ENCODE measurements around the gene BANK1. TPM values are rescaled to one million over a fixed set of nuclear protein-coding genes. Genes with fewer than 3 reads are reported as not detected.

Gene BANK1
- total and polyA plus RNA-seq, 12 donors, result 1.5 to 10.3 (median 5.1) TPM

DNA sequence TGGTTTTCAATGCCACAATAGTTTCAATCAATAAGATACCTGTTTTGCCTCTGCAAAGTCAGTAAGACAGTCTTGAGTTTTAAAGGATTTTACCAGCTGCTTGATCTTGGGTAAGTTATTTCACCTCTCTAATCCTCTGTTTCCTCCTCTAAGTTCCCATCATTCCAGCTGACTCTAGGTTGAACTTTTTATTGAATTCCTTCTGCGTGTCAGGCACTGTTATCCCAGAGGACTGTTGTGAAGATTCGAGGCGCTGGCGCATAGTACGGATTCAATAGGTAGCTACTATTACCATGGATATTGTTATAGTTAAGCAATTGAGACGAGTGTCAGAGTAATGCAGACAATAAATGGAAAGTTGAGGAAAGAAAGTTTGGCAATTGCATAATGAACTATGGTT is 179.4 kb downstream of the BANK1 start:
- H3K4me1 ChIP-seq (replicated peaks in 1 of 2), result no peaks in the 10 kb centered on the region
- no peaks in the 10 kb centered on the region for H3K27me3 ChIP-seq
- no peak for TF ChIP-seq POLR2A (IDR thresholded peaks at IDR 0.05)
- TF ChIP-seq, protein P1, sequence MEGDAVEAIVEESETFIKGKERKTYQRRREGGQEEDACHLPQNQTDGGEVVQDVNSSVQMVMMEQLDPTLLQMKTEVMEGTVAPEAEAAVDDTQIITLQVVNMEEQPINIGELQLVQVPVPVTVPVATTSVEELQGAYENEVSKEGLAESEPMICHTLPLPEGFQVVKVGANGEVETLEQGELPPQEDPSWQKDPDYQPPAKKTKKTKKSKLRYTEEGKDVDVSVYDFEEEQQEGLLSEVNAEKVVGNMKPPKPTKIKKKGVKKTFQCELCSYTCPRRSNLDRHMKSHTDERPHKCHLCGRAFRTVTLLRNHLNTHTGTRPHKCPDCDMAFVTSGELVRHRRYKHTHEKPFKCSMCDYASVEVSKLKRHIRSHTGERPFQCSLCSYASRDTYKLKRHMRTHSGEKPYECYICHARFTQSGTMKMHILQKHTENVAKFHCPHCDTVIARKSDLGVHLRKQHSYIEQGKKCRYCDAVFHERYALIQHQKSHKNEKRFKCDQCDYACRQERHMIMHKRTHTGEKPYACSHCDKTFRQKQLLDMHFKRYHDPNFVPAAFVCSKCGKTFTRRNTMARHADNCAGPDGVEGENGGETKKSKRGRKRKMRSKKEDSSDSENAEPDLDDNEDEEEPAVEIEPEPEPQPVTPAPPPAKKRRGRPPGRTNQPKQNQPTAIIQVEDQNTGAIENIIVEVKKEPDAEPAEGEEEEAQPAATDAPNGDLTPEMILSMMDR (IDR thresholded peaks at IDR 0.05), result no peak
- DNase-seq, result no peak
- no peak overlapping the region for H3K4me3 ChIP-seq
- H3K36me3 ChIP-seq (replicated peaks in 1 of 2), result no peaks in the 10 kb centered on the region
- intact Hi-C loops (cut with DNase I), result no loop called here
- no peak overlapping the region for H3K27ac ChIP-seq
- WGBS, 4 donors, result 78 to 90% (median 89%) methylated on average over 6 of the region's 6 CpGs
- no peaks in the 10 kb centered on the region for H3K9me3 ChIP-seq (replicated peaks in 1 of 3)

DNA sequence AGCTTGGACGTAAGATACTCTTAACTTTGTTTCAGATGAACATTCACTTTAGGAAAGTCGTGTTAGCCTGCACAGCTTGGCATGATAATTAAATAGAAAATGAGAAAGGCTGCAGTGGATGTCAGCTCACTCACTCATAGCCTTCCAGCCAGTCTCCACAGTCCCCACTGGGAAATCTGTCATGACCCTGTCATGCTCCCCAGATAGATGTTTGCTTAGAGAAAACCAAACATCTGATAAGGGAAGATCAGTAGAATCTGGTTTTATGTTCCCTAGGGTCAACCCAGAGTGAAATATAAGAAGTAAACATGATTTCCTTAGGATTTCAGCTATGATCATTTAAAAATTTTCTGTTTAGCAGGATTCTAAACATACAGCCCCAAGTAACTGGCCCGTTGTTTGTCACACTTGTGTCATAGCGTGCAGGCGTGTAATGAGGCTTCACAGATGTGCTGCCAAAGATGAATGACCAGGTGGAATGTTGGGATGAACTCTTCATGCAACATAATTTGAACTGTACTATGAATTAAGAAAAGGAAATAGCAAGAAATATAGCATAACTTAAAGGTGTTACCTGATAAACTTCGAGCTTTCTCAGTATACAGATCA is 180.1 kb downstream of the BANK1 start:
- no peak for TF ChIP-seq POLR2A (IDR thresholded peaks at IDR 0.05)
- TF ChIP-seq, protein P1 (IDR thresholded peaks at IDR 0.05), result no peak

DNA sequence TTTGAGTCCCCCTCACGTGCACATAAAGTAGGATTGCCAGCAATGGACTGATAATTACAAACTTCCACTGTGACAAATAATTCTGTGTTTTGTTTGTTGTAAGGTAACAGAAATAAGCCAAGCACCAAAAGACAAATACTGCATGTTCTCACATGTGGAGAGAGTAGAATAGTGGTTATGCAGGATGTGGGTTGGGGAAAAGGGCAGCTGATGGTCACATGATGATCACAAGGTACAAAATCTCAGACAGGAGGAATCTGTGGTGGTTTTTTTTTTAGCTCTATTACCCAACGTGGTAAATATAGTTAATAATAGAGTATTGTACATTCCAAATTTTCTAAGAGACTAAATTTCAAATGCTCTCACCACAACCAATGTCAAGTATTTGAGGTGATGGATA is 182.3 kb downstream of the BANK1 start:
- Histone ChIP-seq H3K4me1 (replicated peaks in 1 of 2) (no peaks in the 10 kb centered on the region), H3K4me3 (no peak overlapping the region), H3K9me3 (replicated peaks in 1 of 3) (no peaks in the 10 kb centered on the region), H3K36me3 (replicated peaks in 1 of 2) (no peaks in the 10 kb centered on the region), H3K27me3 (no peaks in the 10 kb centered on the region), H3K27ac (no peak overlapping the region)
- 68 to 79% (median 71%) methylated on average over 2 of the region's 2 CpGs for WGBS, 4 donors
- TF ChIP-seq, protein P1 (IDR thresholded peaks at IDR 0.05), result no peak
- TF ChIP-seq POLR2A (IDR thresholded peaks at IDR 0.05), result no peak
- intact Hi-C loops (cut with DNase I), result no loop called here
- DNase-seq, result no peak

More for the DNA sequence above, 180.1 kb downstream of the BANK1 start:
- 67 to 78% (median 71%) methylated on average over 6 of the region's 6 CpGs for WGBS, 4 donors
- H3K4me1 ChIP-seq (replicated peaks in 1 of 2), result no peaks in the 10 kb centered on the region
- intact Hi-C loops (cut with DNase I), result no loop called here
- no peaks in the 10 kb centered on the region for H3K36me3 ChIP-seq (replicated peaks in 1 of 2)
- no peak for DNase-seq
- no peaks in the 10 kb centered on the region for H3K27me3 ChIP-seq
- H3K27ac ChIP-seq, result no peak overlapping the region
- H3K9me3 ChIP-seq (replicated peaks in 1 of 3), result no peaks in the 10 kb centered on the region
- H3K4me3 ChIP-seq, result no peak overlapping the region

DNA sequence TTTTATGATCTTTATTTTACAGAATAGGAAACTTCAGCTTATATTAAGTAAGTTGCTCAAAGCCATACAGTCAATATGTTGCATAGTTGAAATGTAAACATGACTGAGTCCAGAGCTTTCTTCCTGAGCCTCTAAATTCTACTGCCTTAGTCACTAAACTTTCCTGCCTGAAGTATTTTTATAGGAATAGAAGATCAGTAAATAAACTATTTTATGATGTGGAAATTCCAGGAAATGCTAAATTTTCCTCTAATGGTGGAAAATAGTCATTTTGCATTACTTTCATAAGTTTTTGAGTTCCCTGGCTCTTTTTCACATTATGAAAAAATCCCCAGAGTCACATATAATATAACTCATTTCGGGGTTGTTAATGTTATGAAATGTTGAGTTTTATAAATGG is 182.8 kb downstream of the BANK1 start:
- H3K4me1 ChIP-seq (replicated peaks in 1 of 2), result no peaks in the 10 kb centered on the region
- no peaks in the 10 kb centered on the region for H3K9me3 ChIP-seq (replicated peaks in 1 of 3)
- H3K4me3 ChIP-seq, result no peak overlapping the region
- no peaks in the 10 kb centered on the region for H3K36me3 ChIP-seq (replicated peaks in 1 of 2)
- DNase-seq, result no peak
- no peak for TF ChIP-seq POLR2A (IDR thresholded peaks at IDR 0.05)
- TF ChIP-seq, protein P1 (IDR thresholded peaks at IDR 0.05), result no peak
- intact Hi-C loops (cut with DNase I), result no loop called here
- H3K27me3 ChIP-seq, result no peaks in the 10 kb centered on the region
- 84 to 92% (median 89%) methylated on average over 1 of the region's 1 CpG for WGBS, 4 donors
- no peak overlapping the region for H3K27ac ChIP-seq
